ENCODE measurements around the gene PDZRN4. TPM values are rescaled to one million over a fixed set of nuclear protein-coding genes. Genes with fewer than 3 reads are reported as not detected.

PDZRN4 gene
- total and polyA plus RNA-seq, 2 donors (not counting 3 experiments of a cell fraction or from before 2014, with no cell fraction given), result not detected

GRCh38 chr12:41527062-41527461 lies 338.9 kb downstream of the PDZRN4 start:
- dilution Hi-C loops (cut with MboI; ENCODE audit: extremely low pct_ligation_motif_present, low sequenced_read_pairs), result no loop called here
- no peak for FAIRE-seq
- Histone ChIP-seq H3K36me3 (ENCODE audit: control insufficient read depth in 2 of 2, extremely low read depth in 1 of 2, insufficient read depth in 2 of 2, low read length in 2 of 2) (no peaks in the 10 kb centered on the region), H4K20me1 (replicated peaks; ENCODE audit: control insufficient read depth, extremely low read depth, insufficient read depth, low read length) (no peaks in the 10 kb centered on the region), H3K79me2 (ENCODE audit: control insufficient read depth, insufficient read depth, low read length) (no peaks in the 10 kb centered on the region), H3K4me2 (ENCODE audit: insufficient read depth, low read length) (no peak overlapping the region), H3K9ac (replicated peaks; ENCODE audit: extremely low read depth, insufficient read depth, low read length) (no peak overlapping the region), H2AFZ (ENCODE audit: low read depth, low read length) (no peak overlapping the region), H3K4me3 (replicated peaks in 1 of 3; ENCODE audit: insufficient read depth in 1 of 3, low read depth in 1 of 3, low read length in 3 of 3) (no peak overlapping the region), H3K27ac (ENCODE audit: insufficient read depth, low read depth, low read length) (no peak overlapping the region), H3K9me3 (replicated peaks; ENCODE audit: control insufficient read depth, insufficient read depth, low read length) (no peaks in the 10 kb centered on the region), H3K4me1 (ENCODE audit: control insufficient read depth, extremely low read depth, insufficient read depth, low read length) (peaks cover 11% of the 10 kb centered on the region), H3K27me3 (ENCODE audit: control insufficient read depth in 2 of 2, insufficient read depth in 2 of 2, low read length in 2 of 2) (no peaks in the 10 kb centered on the region), H3K9me1 (replicated peaks; ENCODE audit: control insufficient read depth, extremely low read depth, insufficient read depth, low read length) (no peaks in the 10 kb centered on the region)
- no peak for TF ChIP-seq MYC (IDR thresholded peaks at IDR 0.05; ENCODE audit: low read depth, low read length)
- TF ChIP-seq CTCF (IDR thresholded peaks at IDR 0.05; ENCODE audit: extremely low read depth in 1 of 2, insufficient read depth in 1 of 2, low read depth in 1 of 2, low read length in 2 of 2), result no peak
- TF ChIP-seq EZH2 (IDR thresholded peaks at IDR 0.05; ENCODE audit: borderline replicate concordance, low read depth, low read length, severe bottlenecking), result no peak
- no peak for TF ChIP-seq JUN (IDR thresholded peaks at IDR 0.05; ENCODE audit: borderline replicate concordance, insufficient read depth, insufficient read length, low read depth)
- TF ChIP-seq MAX (IDR thresholded peaks at IDR 0.05; ENCODE audit: insufficient read depth, insufficient read length), result no peak
- TF ChIP-seq FOS (IDR thresholded peaks at IDR 0.05; ENCODE audit: borderline replicate concordance, insufficient read depth, low read length), result no peak
- TF ChIP-seq POLR2A (IDR thresholded peaks at IDR 0.05; ENCODE audit: low read depth, low read length), result no peak
- TF ChIP-seq GATA2 (IDR thresholded peaks at IDR 0.05; ENCODE audit: insufficient read depth, insufficient read length, low read depth, low read length), result no peak
- no peak for TF ChIP-seq POLR2AphosphoS5 (IDR thresholded peaks at IDR 0.05; ENCODE audit: insufficient read depth, low read depth, low read length)
- no TSS peak for BruUV-seq (replicated peaks)
- ChIA-PET CTCF (no interaction called here), POLR2A (no interaction called here)
- DNase-seq (ENCODE audit: low read depth, low spot score), result no peak
- intact Hi-C loops (cut with micrococcal nuclease), result loop anchor here (10.0 kb wide), 4 partner anchors 138 to 568 kb away; no protein-coding TSS in a partner anchor
